ENCODE results near the gene IRX2.

IRX2 gene

GRCh38 chr5:2751592-2752021 is at the start of gene IRX2:
Gene IRX2 (minus strand): TSS chr5:2751677. CDS start chr5:2751413, 264 bp downstream.
- peak; percentile 96 for DNase-seq

GRCh38 chr5:2800035-2800434 is 48.6 kb upstream of the IRX2 start:
- no peak for DNase-seq

DNA sequence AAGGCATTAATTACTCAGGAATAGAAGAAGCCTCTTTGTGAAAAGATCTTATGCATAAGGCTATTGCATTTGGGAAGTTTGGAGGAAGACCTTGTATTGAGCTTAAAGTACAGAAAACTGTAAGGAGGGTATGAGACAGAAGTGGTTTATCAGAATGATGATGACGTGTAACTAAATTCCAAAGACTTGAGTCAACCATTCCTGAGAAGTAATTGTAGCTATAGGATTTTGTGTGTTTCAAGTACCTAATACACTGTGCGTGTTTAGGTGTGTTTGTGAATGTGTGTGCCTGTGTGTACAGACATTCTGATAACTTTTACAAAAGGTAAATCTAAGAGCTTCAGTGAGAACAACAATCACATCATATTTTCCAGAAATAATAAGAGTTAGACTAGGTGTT is 46.5 kb upstream of the IRX2 start:
- no peak for DNase-seq

- no peak for DNase-seq
Measured at GRCh38 chr5:2797160-2797559, 45.7 kb upstream of the IRX2 start.

DNA sequence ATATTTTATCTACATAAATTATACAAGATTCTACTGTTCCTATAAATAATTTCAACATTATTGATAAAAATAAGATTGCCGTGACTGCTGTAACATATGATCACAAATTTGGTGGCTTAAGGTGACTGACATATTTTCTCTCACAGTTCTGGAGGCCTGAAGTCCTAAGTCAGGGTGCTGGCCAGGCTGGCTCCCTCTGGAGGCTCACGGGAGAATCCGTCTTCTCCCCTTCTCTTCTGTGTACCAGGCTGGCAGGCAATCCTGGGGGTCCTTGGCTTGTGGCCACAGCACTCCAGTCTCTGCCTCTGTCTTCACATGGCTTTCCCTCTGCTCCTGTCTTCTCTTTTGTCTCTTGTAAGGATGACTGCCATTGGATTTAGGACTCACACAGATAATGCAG is 31.7 kb upstream of the IRX2 start:
- no peak for DNase-seq

DNA sequence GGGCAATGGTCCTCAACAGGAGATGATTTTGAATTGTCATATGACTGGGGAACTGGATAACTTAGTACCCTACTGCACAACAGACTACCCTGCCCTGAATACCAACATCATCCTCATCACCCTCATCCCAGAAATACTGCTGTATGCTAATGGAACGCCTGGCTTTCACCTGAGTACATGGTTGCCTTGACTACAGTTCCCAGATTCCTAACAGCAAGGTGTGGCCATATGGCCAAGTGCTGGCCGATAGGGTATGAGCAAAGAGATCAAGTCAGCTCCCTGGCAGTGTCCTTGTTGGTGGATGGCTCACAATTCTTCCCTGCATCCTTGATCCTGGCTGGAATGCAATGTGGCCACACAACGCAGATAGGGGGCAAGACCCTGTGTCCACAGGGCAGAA is 31.2 kb upstream of the IRX2 start:
- DNase-seq = no peak

GRCh38 chr5:2780421-2781171 is 29.1 kb upstream of the IRX2 start:
- peak; percentile 16 for DNase-seq

GRCh38 chr5:2779459-2779858 is 28.0 kb upstream of the IRX2 start:
- no peak for DNase-seq

GRCh38 chr5:2776337-2777302 is 25.1 kb upstream of the IRX2 start:
- DNase-seq = no peak

DNA sequence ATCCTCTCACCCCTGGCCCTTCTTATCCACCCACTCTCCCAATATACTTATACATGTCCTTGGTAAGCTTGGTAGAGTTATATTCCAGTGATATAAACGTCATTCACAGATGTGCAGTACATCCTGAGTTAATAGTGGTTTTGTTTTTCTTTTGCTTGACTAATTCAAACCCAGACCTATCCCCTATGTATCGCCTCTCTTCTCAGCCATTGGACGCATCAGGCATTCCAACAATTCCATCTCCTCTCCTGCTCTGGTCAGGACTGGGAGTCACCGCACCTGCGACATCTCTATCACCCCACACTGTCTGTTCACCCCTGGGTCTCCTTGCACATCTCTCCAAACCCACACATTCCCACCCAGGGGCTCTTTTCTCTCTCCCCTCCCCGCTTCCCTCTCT is 21.9 kb upstream of the IRX2 start:
- DNase-seq = no peak

DNA sequence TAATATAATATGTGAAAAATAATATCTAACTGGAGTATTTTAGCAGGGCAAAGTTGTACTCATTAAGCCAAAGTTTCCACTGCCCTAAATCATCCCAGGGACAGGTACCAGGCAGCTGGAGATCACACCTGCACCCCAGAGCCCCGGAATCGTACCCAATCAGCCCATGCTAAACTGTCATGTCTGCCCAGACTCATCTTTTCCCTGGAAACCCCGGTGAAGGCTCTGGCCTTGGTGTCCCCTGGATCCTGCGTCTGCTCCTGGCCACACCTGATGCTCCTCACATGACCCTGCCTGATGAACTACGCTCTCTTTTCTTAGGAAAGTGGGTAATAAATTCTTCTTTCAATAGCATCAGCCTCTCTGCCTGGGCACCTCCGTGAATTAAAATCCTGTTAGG is 15.6 kb upstream of the IRX2 start:
- DNase-seq = no peak

GRCh38 chr5:2764581-2764980 is 13.1 kb upstream of the IRX2 start:
- no peak for DNase-seq

- DNase-seq = no peak
Measured at GRCh38 chr5:2763533-2763794, 12.0 kb upstream of the IRX2 start.

DNA sequence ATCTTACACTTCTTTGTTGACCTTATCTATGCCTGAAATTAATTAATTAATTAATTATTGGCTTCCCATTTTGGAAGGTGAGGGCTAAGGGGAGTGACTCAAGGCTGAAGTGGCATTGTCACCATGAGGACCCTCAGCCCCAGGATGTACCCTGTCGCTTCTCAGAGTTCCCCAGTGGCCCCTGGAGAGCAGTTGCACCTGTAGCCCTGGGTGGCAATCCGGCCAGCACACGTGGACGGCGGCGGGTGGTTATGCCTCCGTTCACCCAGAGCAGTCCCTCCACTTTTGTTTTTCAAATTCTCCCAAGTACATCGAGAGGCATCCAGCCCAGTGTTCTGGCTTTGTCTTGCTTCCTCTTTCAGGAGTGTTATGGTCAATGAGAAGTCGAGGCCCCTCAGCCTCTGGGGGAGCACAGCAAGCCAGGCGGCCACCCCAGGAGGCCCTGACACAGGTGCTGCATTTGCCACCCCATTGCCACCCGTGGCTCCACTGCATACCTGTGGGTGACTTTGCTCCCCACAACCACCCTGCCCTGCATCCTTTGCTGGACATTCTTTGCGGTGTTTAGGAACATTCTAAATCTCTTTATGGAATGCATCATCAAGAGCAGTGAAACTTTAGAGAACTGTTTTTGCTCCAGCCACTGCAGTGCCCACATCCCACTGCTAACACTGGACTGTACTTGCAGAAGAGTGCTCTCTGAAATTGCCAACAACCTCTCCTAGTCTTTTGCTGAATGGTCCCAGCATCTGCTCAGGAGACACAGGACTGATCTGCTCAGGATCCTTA is 11.5 kb upstream of the IRX2 start:
- DNase-seq = no peak

DNA sequence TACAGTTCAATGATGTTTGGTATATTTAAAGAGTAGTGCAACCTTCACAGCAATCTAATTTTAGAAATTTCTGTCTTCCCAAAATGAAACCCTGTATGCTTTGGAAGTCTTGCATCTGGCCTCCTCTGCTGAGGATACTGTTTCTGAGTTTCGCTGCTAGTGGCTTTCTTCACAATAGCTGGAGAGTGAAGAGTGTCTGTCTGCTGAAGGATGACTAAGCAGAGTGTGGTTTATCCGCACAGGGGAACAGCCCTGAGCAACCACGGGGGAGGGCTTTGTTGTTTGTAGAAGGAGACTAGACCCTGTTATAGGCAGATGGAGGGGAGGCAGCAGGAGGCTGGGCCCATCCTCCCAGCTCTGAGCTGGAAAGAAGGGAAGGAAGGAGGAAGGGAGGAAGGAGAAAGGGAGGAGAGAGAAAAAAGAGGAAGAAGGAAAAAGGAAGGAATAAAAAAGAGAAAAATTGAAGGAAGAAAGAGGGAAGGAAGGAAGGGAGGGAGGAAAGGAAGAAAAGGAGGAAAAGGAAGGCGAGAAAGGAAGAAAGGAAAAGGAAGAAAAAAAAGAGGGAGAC is 10.5 kb upstream of the IRX2 start:
- DNase-seq = no peak

DNA sequence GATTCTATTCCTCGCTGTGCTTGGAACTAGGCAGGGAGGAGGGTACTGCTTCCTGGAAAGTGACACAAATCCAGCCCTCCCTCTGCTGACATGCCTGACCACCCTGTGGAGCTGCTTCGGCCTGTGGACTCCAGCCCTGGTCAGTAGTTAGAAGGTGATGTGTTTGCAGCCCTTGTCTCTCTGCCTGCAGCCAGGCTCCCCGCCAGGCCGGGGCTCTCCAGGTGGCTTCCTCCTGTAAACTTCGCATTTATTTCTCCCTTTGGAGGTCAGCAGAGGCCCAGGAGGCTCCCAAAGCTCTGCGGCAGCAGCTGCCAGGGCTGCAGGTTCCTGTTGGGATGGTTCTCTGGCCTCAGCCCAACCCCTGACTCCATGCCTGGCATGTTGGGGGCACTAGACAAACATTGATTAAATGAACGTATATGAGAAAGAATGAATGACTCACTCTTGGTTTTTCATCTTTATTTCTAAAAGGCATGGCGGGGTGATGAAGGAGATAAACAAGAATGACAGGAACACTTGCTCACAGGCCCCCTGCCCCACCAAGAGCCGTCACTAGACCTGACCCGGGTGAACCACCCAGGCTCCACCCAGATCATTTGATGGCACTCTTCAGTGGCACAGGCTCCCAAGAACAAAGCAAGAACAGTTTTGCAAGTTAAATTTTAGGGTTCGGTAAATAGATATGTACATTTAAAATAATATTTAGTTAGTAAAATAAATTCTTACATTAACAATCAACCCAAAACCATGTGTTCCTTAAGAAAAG is 8.4 kb upstream of the IRX2 start:
- no peak for DNase-seq

GRCh38 chr5:2759091-2759490 is 7.6 kb upstream of the IRX2 start:
- DNase-seq = no peak

DNA sequence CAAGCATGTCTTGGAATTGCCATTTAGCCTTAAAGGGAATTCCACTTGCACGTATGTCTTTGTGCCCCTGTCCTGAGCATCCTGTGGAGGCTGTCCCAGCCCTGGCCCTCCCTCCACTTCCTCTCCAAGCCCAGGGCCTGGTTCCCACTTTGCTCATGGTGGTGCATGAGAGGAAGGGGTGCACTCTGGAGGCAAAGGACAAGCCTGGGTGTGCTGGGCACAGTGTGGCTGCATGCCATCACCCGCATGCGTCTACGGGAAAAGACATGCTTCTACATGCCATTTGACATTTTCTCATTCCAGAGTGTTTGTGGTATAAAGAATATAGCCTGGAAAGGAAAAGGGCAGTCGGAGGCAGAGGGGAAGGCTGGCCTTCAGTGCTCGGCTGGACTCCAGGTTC is 7.2 kb upstream of the IRX2 start:
- DNase-seq = no peak

- DNase-seq = peak; percentile 62
Measured at GRCh38 chr5:2757563-2758351, 6.3 kb upstream of the IRX2 start.

GRCh38 chr5:2756211-2757152 is 5.0 kb upstream of the IRX2 start:
- DNase-seq = peak; percentile 78

Measured in eye (tissue), 1 donor.